PC-3 (cell line): ENCODE data around the gene CLPTM1L. TPM values are rescaled to one million over a fixed set of nuclear protein-coding genes. Genes with fewer than 3 reads are reported as not detected.
"Not testable (repeated sequence)": the region's sequence is repeated elsewhere in the genome, so short reads cannot be mapped to it uniquely, and the experiment has no call there.

Experiments used
- ATAC-seq: fragments of 200-7000 bp; cut with Tn5 transposase; 2 replicates; pipeline ENCODE4 v1.9.1; 2020; ENCODE audit warnings: mild to moderate bottlenecking, moderate library complexity
- BruUV-seq: library from RNA; stranded (reverse); fragments of 400-500 nt; replicated peaks from 2 replicates; lab custom pipeline; 2021; lab: Mats Ljungman, UMichigan
- CTCF ChIA-PET: fragments of 300-600 bp; sonication (Branson Sonifier 250); formaldehyde crosslinking; loops from one replicate; lab custom pipeline; 2022; ENCODE audit warnings: antibody characterized with exemption; lab: Charles Lee
- POLR2A ChIA-PET: fragments of 300-600 bp; sonication (Branson Sonifier 250); formaldehyde crosslinking; loops from one replicate; lab custom pipeline; 2022; ENCODE audit warnings: antibody characterized with exemption; ENCODE audit not compliant: unreplicated experiment; lab: Charles Lee
- DNase-seq: peaks from one replicate; pipeline ENCODE4 v3.0.0-alpha.2; 2015
- H2AFZ ChIP-seq: fragments of 300-600 bp; sonication (generic); 2 replicates; pipeline ENCODE4 v1.6.0; 2016; ENCODE audit warnings: antibody characterized with exemption, low read length
- H3F3A ChIP-seq: fragments of 300-600 bp; sonication (generic); one replicate; pipeline ENCODE4 v1.6.0; 2017; ENCODE audit warnings: antibody characterized with exemption, low read length, control low read depth, mild to moderate bottlenecking; ENCODE audit not compliant: unreplicated experiment
- H3K27ac ChIP-seq: fragments of 300-600 bp; sonication (generic); 2 replicates; pipeline ENCODE4 v1.5.1; 2016; ENCODE audit warnings: mild to moderate bottlenecking, low read length
- H3K27me3 ChIP-seq: fragments of 300-600 bp; sonication (generic); 2 replicates; pipeline ENCODE4 v1.6.1; 2016; ENCODE audit warnings: low read length, mixed read lengths
- H3K36me3 ChIP-seq: fragments of 300-600 bp; sonication (generic); 2 replicates; pipeline ENCODE4 v1.6.1; 2016; ENCODE audit warnings: low read depth, mixed run types, low read length, mixed read lengths
- H3K4me1 ChIP-seq: fragments of 300-600 bp; sonication (generic); 2 replicates; pipeline ENCODE4 v1.5.1; 2016; ENCODE audit warnings: low read length; ENCODE audit not compliant: insufficient read depth
- H3K4me2 ChIP-seq: fragments of 300-600 bp; sonication (generic); 2 replicates; pipeline ENCODE4 v1.6.0; 2016; ENCODE audit warnings: low read length
- H3K4me3 ChIP-seq: fragments of 300-600 bp; sonication (generic); 2 replicates; pipeline ENCODE4 v1.5.1; 2016; ENCODE audit warnings: mild to moderate bottlenecking, low read length, mixed read lengths
- H3K79me2 ChIP-seq: fragments of 300-600 bp; sonication (generic); 2 replicates; pipeline ENCODE4 v1.6.1; 2017; ENCODE audit warnings: low read length, mixed read lengths
- H3K9ac ChIP-seq: fragments of 300-600 bp; sonication (generic); 2 replicates; pipeline ENCODE4 v1.6.0; 2016; ENCODE audit warnings: mild to moderate bottlenecking, low read length
- H3K9me2 ChIP-seq: fragments of 300-600 bp; sonication (generic); replicated peaks from 2 replicates; pipeline ENCODE4 v1.6.1; 2016; ENCODE audit warnings: mixed run types, low read length, mixed read lengths
- H3K9me3 ChIP-seq: fragments of 300-600 bp; sonication (generic); 2 replicates; pipeline ENCODE4 v1.6.1; 2016; ENCODE audit warnings: low read length, mixed read lengths
- H4K20me1 ChIP-seq: fragments of 300-600 bp; sonication (generic); 2 replicates; pipeline ENCODE4 v1.6.1; 2016; ENCODE audit warnings: low read length, mixed read lengths
- CTCF ChIP-seq: fragments of 300-600 bp; sonication (generic); conservative IDR thresholded peaks from 2 replicates; pipeline ENCODE4 v1.5.1; 2017; ENCODE audit warnings: antibody characterized with exemption, low read depth, mild to moderate bottlenecking, low read length
- EZH2 ChIP-seq: fragments of 300-600 bp; sonication (generic); IDR thresholded peaks from one replicate; pipeline ENCODE4 v1.6.1; 2017; ENCODE audit warnings: antibody characterized with exemption, mild to moderate bottlenecking, low read length; ENCODE audit not compliant: unreplicated experiment
- EZH2phosphoT487 ChIP-seq: fragments of 300-600 bp; sonication (generic); IDR thresholded peaks from 2 replicates; pipeline ENCODE4 v1.6.1; 2018; ENCODE audit warnings: mild to moderate bottlenecking, antibody characterized with exemption, low read length, borderline replicate concordance
- intact Hi-C: fragments of 100-400 bp; cut with micrococcal nuclease; formaldehyde crosslinking; loops from 2 replicates; pipeline ENCODE4 v1.9.0; 2023
- total RNA-seq: library from RNA; depleted of rRNA; stranded (reverse); fragments of >200 nt; gene quantifications from 2 replicates; pipeline ENCODE4 v1.2.3, GENCODE V29; 2014

The CLPTM1L gene
- total RNA-seq, 1 experiment from 2014 or later: 463 TPM

- DNase-seq: no peak
- H4K20me1 ChIP-seq: peaks cover 12% of the 10 kb centered on the region; the same call in 1 of the 2 replicates
Measured at GRCh38 chr5:1343315-1343751, 1.6 kb downstream of the CLPTM1L start.

GRCh38 chr5:1342711-1343110 lies 2.2 kb downstream of the CLPTM1L start:
- BruUV-seq, H2AFZ ChIP-seq, H3F3A ChIP-seq, POLR2A ChIA-PET, H3K9ac ChIP-seq, DNase-seq, H3K9me3 ChIP-seq, CTCF ChIA-PET, H3K4me3 ChIP-seq, H3K9me2 ChIP-seq, ATAC-seq, H3K27ac ChIP-seq, H3K27me3 ChIP-seq: not testable (repeated sequence)
- Histone ChIP-seq H3K4me1 (peaks cover 11% of the 10 kb centered on the region), H4K20me1 (peaks cover 12% of the 10 kb centered on the region; the same call in 1 of the 2 replicates), H3K4me2 (peak overlapping the region; percentile 99; the same call in 1 of the 2 replicates), H3K36me3 (peaks cover 42% of the 10 kb centered on the region), H3K79me2 (peaks cover 60% of the 10 kb centered on the region)
- intact Hi-C loops: loop anchor here (5.0 kb wide), 1 partner anchor 300 kb away; no protein-coding TSS in a partner anchor

More at GRCh38 chr5:1343315-1343751, 1.6 kb downstream of the CLPTM1L start:
- ChIA-PET CTCF (no interaction called here), POLR2A (no interaction called here)
- Histone ChIP-seq H3K79me2 (peaks cover 60% of the 10 kb centered on the region), H3K27ac (no peak overlapping the region), H3K36me3 (peaks cover 36% of the 10 kb centered on the region), H3F3A (no peaks in the 10 kb centered on the region), H3K9me2 (no peaks in the 10 kb centered on the region), H3K4me1 (peaks cover 11% of the 10 kb centered on the region), H3K4me2 (peak overlapping the region; percentile 99), H2AFZ (no peak overlapping the region), H3K9me3 (no peaks in the 10 kb centered on the region), H3K27me3 (no peaks in the 10 kb centered on the region), H3K4me3 (peak overlapping the region; percentile 90), H3K9ac (peak overlapping the region; percentile 80; the same call in 1 of the 2 replicates)
- no peak for ATAC-seq
- intact Hi-C loops: loop anchor here (5.0 kb wide), 1 partner anchor 299 kb away; no protein-coding TSS in a partner anchor
- TF ChIP-seq CTCF (no peak), EZH2phosphoT487 (no peak), EZH2 (no peak)
- BruUV-seq: no TSS peak

- H3K4me1 ChIP-seq: peaks cover 11% of the 10 kb centered on the region
- no peak overlapping the region for H3K4me3 ChIP-seq
- ChIA-PET CTCF (no interaction called here), POLR2A (interaction anchor here (0.6 kb wide), 1 partner anchor 14 kb away, joined by 3 read pairs; no protein-coding TSS in a partner anchor)
- H3K9ac ChIP-seq: no peak overlapping the region
- H3K9me3 ChIP-seq: no peaks in the 10 kb centered on the region
- no peak overlapping the region for H3K4me2 ChIP-seq
- no TSS peak for BruUV-seq
- H4K20me1 ChIP-seq: peaks cover 12% of the 10 kb centered on the region; the same call in 1 of the 2 replicates
- no peaks in the 10 kb centered on the region for H3K27me3 ChIP-seq
- DNase-seq (no peak), ATAC-seq (no peak)
- H3K9me2 ChIP-seq: no peaks in the 10 kb centered on the region
- H3K36me3 ChIP-seq: peaks cover 46% of the 10 kb centered on the region
- intact Hi-C loops: loop anchor here (5.0 kb wide), 1 partner anchor 300 kb away; no protein-coding TSS in a partner anchor
- no peak overlapping the region for H3K27ac ChIP-seq
- no peaks in the 10 kb centered on the region for H3F3A ChIP-seq
- TF ChIP-seq EZH2 (no peak), EZH2phosphoT487 (no peak), CTCF (no peak)
- H3K79me2 ChIP-seq: peaks cover 60% of the 10 kb centered on the region
- no peak overlapping the region for H2AFZ ChIP-seq
Measured at GRCh38 chr5:1342268-1342667, 2.6 kb downstream of the CLPTM1L start.
